Measurements from ENCODE around the gene NELL1. TPM values are rescaled to one million over a fixed set of nuclear protein-coding genes. Genes with fewer than 3 reads are reported as not detected.

Gene NELL1
- total RNA-seq, 2 donors from 2014 or later: 0.09 to 0.11 TPM

- no peak for TF ChIP-seq CTCF (conservative IDR thresholded peaks at IDR 0.05)
- H3K27me3 ChIP-seq (ENCODE audit: control insufficient read depth, insufficient read depth, low read length, poor library complexity, severe bottlenecking): no peaks in the 10 kb centered on the region
- no peak overlapping the region for H3K27ac ChIP-seq (ENCODE audit: low read depth, low read length)
- H3K9ac ChIP-seq (ENCODE audit: extremely low read depth, low read length, poor library complexity, severe bottlenecking): no peak overlapping the region
- no peaks in the 10 kb centered on the region for H3K36me3 ChIP-seq (ENCODE audit: control insufficient read depth, insufficient read depth, low read length)
- Mint-ChIP-seq H3K9me3 (no peaks in the 10 kb centered on the region), H3K27me3 (ENCODE audit: insufficient read depth) (peaks cover 3% of the 10 kb centered on the region), H3K4me1 (peaks cover 6% of the 10 kb centered on the region), H3K4me3 (no peak overlapping the region), H3K27ac (no peak overlapping the region), H3K36me3 (ENCODE audit: low read depth) (no peaks in the 10 kb centered on the region)
- no peak for DNase-seq
- H3K9me3 ChIP-seq (ENCODE audit: control insufficient read depth, low read length): no peaks in the 10 kb centered on the region
- H3K4me3 ChIP-seq (ENCODE audit: low read length): no peak overlapping the region
- WGBS, 2 experiments (ENCODE audit: insufficient coverage in 1 of 2, insufficient read length in 1 of 2): 92 to 95% methylated on average over 3 to 5 of the region's 5 CpGs
- H3K4me1 ChIP-seq (ENCODE audit: control insufficient read depth, insufficient read depth, low read length): peaks cover 5% of the 10 kb centered on the region
These were observed 871.9 kb downstream of the NELL1 start for GRCh38 chr11:21541187-21541751.

GRCh38 chr11:21543901-21544300, 874.5 kb downstream of the NELL1 start:
- Histone ChIP-seq H3K27ac (ENCODE audit: low read depth, low read length) (no peak overlapping the region), H3K4me3 (ENCODE audit: low read length) (no peak overlapping the region), H3K27me3 (ENCODE audit: control insufficient read depth, insufficient read depth, low read length, poor library complexity, severe bottlenecking) (no peaks in the 10 kb centered on the region), H3K9ac (ENCODE audit: extremely low read depth, low read length, poor library complexity, severe bottlenecking) (no peak overlapping the region), H3K9me3 (ENCODE audit: control insufficient read depth, low read length) (no peaks in the 10 kb centered on the region), H3K4me1 (ENCODE audit: control insufficient read depth, insufficient read depth, low read length) (peaks cover 5% of the 10 kb centered on the region), H3K36me3 (ENCODE audit: control insufficient read depth, insufficient read depth, low read length) (no peaks in the 10 kb centered on the region)
- TF ChIP-seq CTCF (conservative IDR thresholded peaks at IDR 0.05): no peak
- no peak overlapping the region for H3K4me3 Mint-ChIP-seq
- H3K4me1 Mint-ChIP-seq: peaks cover 6% of the 10 kb centered on the region
- H3K27me3 Mint-ChIP-seq (ENCODE audit: insufficient read depth): peaks cover 3% of the 10 kb centered on the region
- H3K36me3 Mint-ChIP-seq (ENCODE audit: low read depth): no peaks in the 10 kb centered on the region
- H3K9me3 Mint-ChIP-seq: peaks cover 4% of the 10 kb centered on the region
- no peak overlapping the region for H3K27ac Mint-ChIP-seq
- DNase-seq: no peak

- H3K4me3 Mint-ChIP-seq: no peak overlapping the region
- Histone ChIP-seq H3K9me3 (ENCODE audit: control insufficient read depth, low read length) (no peaks in the 10 kb centered on the region), H3K4me3 (ENCODE audit: low read length) (no peak overlapping the region), H3K27ac (ENCODE audit: low read depth, low read length) (no peak overlapping the region), H3K4me1 (ENCODE audit: control insufficient read depth, insufficient read depth, low read length) (peaks cover 5% of the 10 kb centered on the region), H3K36me3 (ENCODE audit: control insufficient read depth, insufficient read depth, low read length) (no peaks in the 10 kb centered on the region), H3K27me3 (ENCODE audit: control insufficient read depth, insufficient read depth, low read length, poor library complexity, severe bottlenecking) (no peaks in the 10 kb centered on the region), H3K9ac (ENCODE audit: extremely low read depth, low read length, poor library complexity, severe bottlenecking) (no peak overlapping the region)
- no peak for DNase-seq
- TF ChIP-seq CTCF (conservative IDR thresholded peaks at IDR 0.05): no peak
- peaks cover 6% of the 10 kb centered on the region for H3K4me1 Mint-ChIP-seq
- H3K9me3 Mint-ChIP-seq: peaks cover 4% of the 10 kb centered on the region
- 69% methylated on average over 1 of the region's 1 CpG; no CpG with 5 or more reads in 1 of the 2 experiments for WGBS, 2 experiments (ENCODE audit: insufficient coverage in 1 of 2, insufficient read length in 1 of 2)
- no peaks in the 10 kb centered on the region for H3K36me3 Mint-ChIP-seq (ENCODE audit: low read depth)
- H3K27ac Mint-ChIP-seq: no peak overlapping the region
- H3K27me3 Mint-ChIP-seq (ENCODE audit: insufficient read depth): no peaks in the 10 kb centered on the region
These were observed 876.3 kb downstream of the NELL1 start for GRCh38 chr11:21545699-21546098.
